DND-41 (cell line): ENCODE measurements around the gene FLT3LG.
A peak's percentile ranks its signal among the peaks of the same experiment; 100 is the strongest.

ENCODE experiments used
- ATAC-seq: fragments of 200-7000 bp; cut with Tn5 transposase; 3 replicates; pipeline ENCODE4 v1.9.1; 2021; ENCODE audit warnings: low read depth; ENCODE audit not compliant: insufficient read depth
- DNase-seq: peaks from one replicate; pipeline ENCODE4 v3.0.0-alpha.2; 2020
- H2AFZ ChIP-seq: 2 replicates; pipeline ENCODE4 v1.6.0; 2012; ENCODE audit warnings: low read depth, low read length
- H3K27ac ChIP-seq: 2 replicates; pipeline ENCODE4 v1.5.1; 2012; ENCODE audit warnings: low read length, inconsistent platforms
- H3K27me3 ChIP-seq: fragments of 200-600 bp; sonication (generic); 2 replicates; pipeline ENCODE4 v1.6.0; 2012; ENCODE audit warnings: low read length, mild to moderate bottlenecking, inconsistent platforms; ENCODE audit not compliant: insufficient read depth, poor library complexity
- H3K36me3 ChIP-seq: 2 replicates; pipeline ENCODE4 v1.5.1; 2012; ENCODE audit warnings: low read length, inconsistent platforms; ENCODE audit not compliant: insufficient read depth
- H3K4me1 ChIP-seq: 2 replicates; pipeline ENCODE4 v1.5.1; 2012; ENCODE audit warnings: mild to moderate bottlenecking, low read length; ENCODE audit not compliant: insufficient read depth
- H3K4me2 ChIP-seq: 2 replicates; pipeline ENCODE4 v1.6.0; 2012; ENCODE audit warnings: mild to moderate bottlenecking, moderate library complexity, low read length, inconsistent platforms; ENCODE audit not compliant: insufficient read depth
- H3K4me3 ChIP-seq, 2 experiments: fragments of 200-600 bp in 1 of 2; shearing (Covaris generic) in 1 of 2; 2 replicates each; pipeline ENCODE4 v1.5.1; 2012 to 2016; ENCODE audit warnings: inconsistent platforms in 2 of 2, low read length in 2 of 2, mild to moderate bottlenecking in 2 of 2, low read depth in 1 of 2, moderate library complexity in 1 of 2
- H3K79me2 ChIP-seq: 2 replicates; pipeline ENCODE4 v1.6.0; 2012; ENCODE audit warnings: low read length, inconsistent platforms; ENCODE audit not compliant: insufficient read depth
- H3K9ac ChIP-seq: 2 replicates; pipeline ENCODE4 v1.6.0; 2012; ENCODE audit warnings: low read depth, mild to moderate bottlenecking, inconsistent platforms, low read length, moderate library complexity
- H3K9me3 ChIP-seq: 2 replicates; pipeline ENCODE4 v1.5.1; 2012; ENCODE audit warnings: low read length, moderate library complexity, mild to moderate bottlenecking, inconsistent platforms; ENCODE audit not compliant: insufficient read depth, severe bottlenecking
- H4K20me1 ChIP-seq: 2 replicates; pipeline ENCODE4 v1.6.0; 2012; ENCODE audit warnings: low read length; ENCODE audit not compliant: insufficient read depth
- CTCF ChIP-seq: IDR thresholded peaks from 2 replicates; pipeline ENCODE4 v1.5.1; 2012; ENCODE audit warnings: borderline replicate concordance, low read length, moderate library complexity, mild to moderate bottlenecking; ENCODE audit not compliant: poor library complexity, severe bottlenecking; ENCODE audit errors: extremely low read depth
- EZH2 ChIP-seq: IDR thresholded peaks from 3 replicates; pipeline ENCODE4 v1.6.1; 2012; ENCODE audit warnings: borderline replicate concordance, low read depth, mild to moderate bottlenecking, moderate library complexity, low read length, inconsistent platforms; ENCODE audit not compliant: severe bottlenecking

Gene FLT3LG

DNA sequence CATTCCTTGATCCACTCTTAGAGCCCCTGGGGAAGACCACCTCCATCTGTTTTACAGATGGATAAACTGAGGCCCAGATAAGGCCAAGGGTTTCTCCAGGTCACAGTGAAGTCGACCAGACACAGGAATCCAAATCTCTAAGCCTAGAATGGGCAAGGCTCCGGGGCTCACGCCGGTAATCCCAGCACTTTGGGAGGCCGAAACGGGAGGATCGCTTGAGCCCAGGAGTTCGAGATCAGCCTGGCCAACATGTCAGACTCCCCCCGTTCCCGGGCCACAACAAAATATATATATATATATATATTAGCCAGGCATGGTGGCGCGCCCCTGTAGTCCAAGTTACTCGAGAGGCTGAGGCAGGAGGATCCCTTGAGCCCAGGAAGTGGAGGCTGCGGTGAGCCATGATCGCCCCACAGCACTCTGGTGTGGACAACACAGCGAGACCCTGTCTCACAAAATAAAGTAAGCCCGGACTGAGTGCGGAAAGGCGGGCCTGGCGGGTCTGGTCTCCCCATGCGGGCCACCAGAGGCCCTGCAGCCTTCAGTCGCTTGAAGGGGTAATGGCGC is 12.8 kb downstream of the FLT3LG start:
- H3K4me2 ChIP-seq, result peak overlapping the region; percentile 64
- TF ChIP-seq CTCF, result no peak
- TF ChIP-seq EZH2, result no peak
- peak overlapping the region in 1 of 2 experiments; percentile 55; a peak in 2 of 4 replicates for H3K4me3 ChIP-seq
- no peaks in the 10 kb centered on the region for H3K27me3 ChIP-seq
- peak overlapping the region; percentile 81 for H3K27ac ChIP-seq
- peaks cover 38% of the 10 kb centered on the region for H4K20me1 ChIP-seq
- no peaks in the 10 kb centered on the region for H3K9me3 ChIP-seq
- peak overlapping the region; percentile 83 for H2AFZ ChIP-seq
- ATAC-seq (no peak), DNase-seq (no peak)
- H3K79me2 ChIP-seq, result peaks cover 44% of the 10 kb centered on the region
- peak overlapping the region; percentile 87 for H3K9ac ChIP-seq
- peaks cover 43% of the 10 kb centered on the region for H3K36me3 ChIP-seq
- peaks cover 37% of the 10 kb centered on the region for H3K4me1 ChIP-seq

DNA sequence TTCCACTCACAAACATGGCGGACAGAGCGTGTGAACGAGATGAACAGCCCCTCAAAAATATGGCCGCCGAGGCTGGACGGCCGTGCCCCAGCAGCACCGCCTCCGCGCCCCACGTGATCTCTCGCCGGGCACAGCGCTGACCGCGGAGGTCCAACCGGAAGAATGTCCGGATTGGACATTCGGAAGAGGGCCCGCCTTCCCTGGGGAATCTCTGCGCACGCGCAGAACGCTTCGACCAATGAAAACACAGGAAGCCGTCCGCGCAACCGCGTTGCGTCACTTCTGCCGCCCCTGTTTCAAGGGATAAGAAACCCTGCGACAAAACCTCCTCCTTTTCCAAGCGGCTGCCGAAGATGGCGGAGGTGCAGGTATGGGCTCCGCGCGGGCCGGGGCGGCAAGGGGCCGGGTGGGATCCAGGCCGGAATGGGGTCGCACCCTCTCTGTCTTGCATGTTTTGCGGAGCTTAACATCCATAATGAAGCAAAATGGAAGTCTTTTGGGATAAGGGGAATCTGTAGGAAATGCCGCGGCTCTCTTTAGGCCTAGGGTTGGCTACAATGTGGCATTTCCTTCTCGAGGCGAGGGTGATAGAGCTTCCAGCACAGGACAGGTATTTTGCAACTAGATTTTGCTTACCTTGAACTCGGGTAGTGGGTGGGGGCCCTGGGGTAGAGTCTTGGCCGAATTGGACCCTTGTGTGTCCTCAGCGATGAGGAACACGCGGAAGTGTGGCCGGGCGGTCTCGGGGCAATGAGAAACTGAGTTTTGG is 13.4 kb downstream of the FLT3LG start, which contains the start of gene RPL13A:
TSS of gene RPL13A (plus strand) at position 332 of the 769 bp plus-strand sequence. CDS start at position 354, 22 bp downstream.
- H3K36me3 ChIP-seq, result peaks cover 50% of the 10 kb centered on the region
- peaks cover 44% of the 10 kb centered on the region for H3K79me2 ChIP-seq
- H2AFZ ChIP-seq, result peak within 1 kb of the TSS; percentile 83
- H3K9me3 ChIP-seq, result no peaks in the 10 kb centered on the region
- TF ChIP-seq CTCF, result no peak
- TF ChIP-seq EZH2, result no peak
- peak within 1 kb of the TSS; percentile 67 to 88 for H3K4me3 ChIP-seq
- peak; percentile 93 for ATAC-seq
- H3K4me2 ChIP-seq, result peak within 1 kb of the TSS; percentile 75
- DNase-seq, result peak; percentile 100
- H4K20me1 ChIP-seq, result peaks cover 41% of the 10 kb centered on the region
- peaks cover 37% of the 10 kb centered on the region for H3K4me1 ChIP-seq
- H3K27ac ChIP-seq, result peak within 1 kb of the TSS; percentile 96
- no peaks in the 10 kb centered on the region for H3K27me3 ChIP-seq
- peak within 1 kb of the TSS; percentile 87 for H3K9ac ChIP-seq

DNA sequence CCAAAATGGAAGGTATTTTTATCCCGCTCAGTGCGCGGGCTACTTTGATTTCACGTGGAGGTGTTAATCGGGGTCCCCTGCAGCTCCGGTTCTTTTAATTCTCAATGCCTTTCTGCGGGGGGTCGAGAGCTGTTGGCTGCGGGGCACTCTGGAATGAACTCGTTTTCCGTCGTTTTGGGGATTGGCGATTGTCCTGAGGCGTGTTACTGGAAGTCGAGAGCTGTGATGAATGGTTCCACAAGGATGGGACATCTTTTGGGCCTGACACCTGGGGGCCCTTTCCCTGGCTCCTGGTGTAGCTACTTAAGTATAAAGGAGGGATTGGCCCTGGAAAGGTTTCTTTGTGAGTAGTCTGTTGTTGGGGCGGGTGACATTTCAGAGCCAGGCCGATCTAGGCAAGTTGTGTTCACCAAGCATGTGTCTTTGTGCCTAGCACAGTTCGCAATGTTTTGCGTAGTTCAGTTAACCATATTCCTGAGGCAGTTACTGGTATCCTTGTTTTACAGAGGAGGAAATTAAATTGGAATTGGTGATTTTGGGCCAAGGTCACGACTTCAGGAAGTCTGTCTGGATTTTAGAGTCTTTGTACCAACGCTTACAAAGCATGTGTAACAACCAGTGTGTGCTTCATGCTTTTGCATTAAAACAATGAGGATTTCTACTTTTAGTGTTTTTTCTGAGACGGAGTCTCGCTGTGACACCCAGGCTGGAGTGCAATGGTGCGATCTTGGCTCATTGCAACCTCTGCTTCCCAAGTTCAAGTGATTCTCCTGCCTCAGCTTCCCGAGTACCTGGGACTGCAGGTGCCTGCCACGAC is 14.2 kb downstream of the FLT3LG start:
- H4K20me1 ChIP-seq, result peaks cover 41% of the 10 kb centered on the region
- H2AFZ ChIP-seq, result no peak overlapping the region
- peak overlapping the region; percentile 67 to 88; a peak in 3 of 4 replicates for H3K4me3 ChIP-seq
- no peak for DNase-seq
- H3K36me3 ChIP-seq, result peaks cover 56% of the 10 kb centered on the region
- H3K27ac ChIP-seq, result peak overlapping the region; percentile 96
- peak overlapping the region; percentile 75 for H3K4me2 ChIP-seq
- no peak for ATAC-seq
- H3K4me1 ChIP-seq, result peaks cover 37% of the 10 kb centered on the region
- no peak for TF ChIP-seq CTCF
- TF ChIP-seq EZH2, result no peak
- H3K27me3 ChIP-seq, result no peaks in the 10 kb centered on the region
- H3K9me3 ChIP-seq, result no peaks in the 10 kb centered on the region
- H3K79me2 ChIP-seq, result peaks cover 44% of the 10 kb centered on the region
- H3K9ac ChIP-seq, result peak overlapping the region; percentile 87
